ENCODE results near the gene PUSL1. TPM values are rescaled to one million over a fixed set of nuclear protein-coding genes. Genes with fewer than 3 reads are reported as not detected.

PUSL1 gene
- total and polyA plus RNA-seq, 2 of the 13 experiments (the other 11 are each of a cell fraction or from before 2014, with no cell fraction given), result 8.3 to 22.2 TPM

DNA sequence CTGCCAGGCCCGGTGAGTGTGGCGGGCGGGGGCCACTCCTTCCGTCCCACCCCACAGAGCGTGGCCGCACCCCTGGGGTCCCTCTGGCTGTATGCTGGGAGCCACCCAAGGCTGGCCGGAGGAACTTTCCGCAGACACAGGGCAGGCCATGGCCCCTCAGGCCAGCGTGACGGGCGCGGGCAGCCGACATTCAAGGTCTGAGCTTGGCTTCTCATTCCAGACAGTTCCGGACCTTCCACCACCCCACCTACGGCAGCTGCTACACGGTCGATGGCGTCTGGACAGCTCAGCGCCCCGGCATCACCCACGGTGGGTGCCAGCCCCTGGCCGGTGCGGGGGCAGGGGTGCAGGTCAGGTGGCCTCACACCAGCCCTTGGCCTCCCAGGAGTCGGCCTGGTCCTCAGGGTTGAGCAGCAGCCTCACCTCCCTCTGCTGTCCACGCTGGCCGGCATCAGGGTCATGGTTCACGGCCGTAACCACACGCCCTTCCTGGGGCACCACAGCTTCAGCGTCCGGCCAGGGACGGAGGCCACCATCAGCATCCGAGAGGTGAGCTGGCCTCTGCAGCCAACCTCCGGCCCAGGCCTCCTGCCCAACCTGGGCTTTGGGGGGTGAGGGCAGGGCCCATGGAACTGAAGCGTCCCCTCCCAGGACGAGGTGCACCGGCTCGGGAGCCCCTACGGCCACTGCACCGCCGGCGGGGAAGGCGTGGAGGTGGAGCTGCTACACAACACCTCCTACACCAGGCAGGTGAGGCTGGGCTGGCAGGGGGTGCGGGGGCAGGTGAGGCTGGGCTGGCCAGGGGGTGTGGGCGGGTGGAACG, 20.9 kb upstream of the PUSL1 start (continued):
- TF ChIP-seq SMAD3 (CRISPR knock-in tag; IDR thresholded peaks at IDR 0.05) (no peak), ZNF629 (CRISPR knock-in tag; conservative IDR thresholded peaks at IDR 0.05) (no peak), CBFB (CRISPR knock-in tag; IDR thresholded peaks at IDR 0.05) (peak; percentile 48; the same call in 1 of the 2 replicates), CBX2 (IDR thresholded peaks at IDR 0.05; ENCODE audit: low read depth, low read length) (no peak), CBX2 (CRISPR knock-in tag; IDR thresholded peaks at IDR 0.05; ENCODE audit: low read depth) (no peak), ZNF124 (CRISPR knock-in tag; IDR thresholded peaks at IDR 0.05) (no peak), RFX5 (IDR thresholded peaks at IDR 0.05; ENCODE audit: low read depth, low read length) (no peak), ZNF274 (CRISPR knock-in tag; IDR thresholded peaks at IDR 0.05) (no peak), AKNA (CRISPR knock-in tag; IDR thresholded peaks at IDR 0.05; ENCODE audit: borderline replicate concordance) (no peak), NR2C2 (CRISPR knock-in tag; IDR thresholded peaks at IDR 0.05; ENCODE audit: borderline replicate concordance) (peak; percentile 96), ZNF598 (CRISPR knock-in tag; IDR thresholded peaks at IDR 0.05; ENCODE audit: borderline replicate concordance) (no peak), LBX2 (CRISPR knock-in tag; IDR thresholded peaks at IDR 0.05; ENCODE audit: borderline replicate concordance) (no peak; the same call in 1 of the 2 replicates), IRF1 (CRISPR knock-in tag; IDR thresholded peaks at IDR 0.05; ENCODE audit: low read depth) (no peak), KMT2B (CRISPR knock-in tag; IDR thresholded peaks at IDR 0.05) (no peak)
- TF ChIP-seq, protein P1, sequence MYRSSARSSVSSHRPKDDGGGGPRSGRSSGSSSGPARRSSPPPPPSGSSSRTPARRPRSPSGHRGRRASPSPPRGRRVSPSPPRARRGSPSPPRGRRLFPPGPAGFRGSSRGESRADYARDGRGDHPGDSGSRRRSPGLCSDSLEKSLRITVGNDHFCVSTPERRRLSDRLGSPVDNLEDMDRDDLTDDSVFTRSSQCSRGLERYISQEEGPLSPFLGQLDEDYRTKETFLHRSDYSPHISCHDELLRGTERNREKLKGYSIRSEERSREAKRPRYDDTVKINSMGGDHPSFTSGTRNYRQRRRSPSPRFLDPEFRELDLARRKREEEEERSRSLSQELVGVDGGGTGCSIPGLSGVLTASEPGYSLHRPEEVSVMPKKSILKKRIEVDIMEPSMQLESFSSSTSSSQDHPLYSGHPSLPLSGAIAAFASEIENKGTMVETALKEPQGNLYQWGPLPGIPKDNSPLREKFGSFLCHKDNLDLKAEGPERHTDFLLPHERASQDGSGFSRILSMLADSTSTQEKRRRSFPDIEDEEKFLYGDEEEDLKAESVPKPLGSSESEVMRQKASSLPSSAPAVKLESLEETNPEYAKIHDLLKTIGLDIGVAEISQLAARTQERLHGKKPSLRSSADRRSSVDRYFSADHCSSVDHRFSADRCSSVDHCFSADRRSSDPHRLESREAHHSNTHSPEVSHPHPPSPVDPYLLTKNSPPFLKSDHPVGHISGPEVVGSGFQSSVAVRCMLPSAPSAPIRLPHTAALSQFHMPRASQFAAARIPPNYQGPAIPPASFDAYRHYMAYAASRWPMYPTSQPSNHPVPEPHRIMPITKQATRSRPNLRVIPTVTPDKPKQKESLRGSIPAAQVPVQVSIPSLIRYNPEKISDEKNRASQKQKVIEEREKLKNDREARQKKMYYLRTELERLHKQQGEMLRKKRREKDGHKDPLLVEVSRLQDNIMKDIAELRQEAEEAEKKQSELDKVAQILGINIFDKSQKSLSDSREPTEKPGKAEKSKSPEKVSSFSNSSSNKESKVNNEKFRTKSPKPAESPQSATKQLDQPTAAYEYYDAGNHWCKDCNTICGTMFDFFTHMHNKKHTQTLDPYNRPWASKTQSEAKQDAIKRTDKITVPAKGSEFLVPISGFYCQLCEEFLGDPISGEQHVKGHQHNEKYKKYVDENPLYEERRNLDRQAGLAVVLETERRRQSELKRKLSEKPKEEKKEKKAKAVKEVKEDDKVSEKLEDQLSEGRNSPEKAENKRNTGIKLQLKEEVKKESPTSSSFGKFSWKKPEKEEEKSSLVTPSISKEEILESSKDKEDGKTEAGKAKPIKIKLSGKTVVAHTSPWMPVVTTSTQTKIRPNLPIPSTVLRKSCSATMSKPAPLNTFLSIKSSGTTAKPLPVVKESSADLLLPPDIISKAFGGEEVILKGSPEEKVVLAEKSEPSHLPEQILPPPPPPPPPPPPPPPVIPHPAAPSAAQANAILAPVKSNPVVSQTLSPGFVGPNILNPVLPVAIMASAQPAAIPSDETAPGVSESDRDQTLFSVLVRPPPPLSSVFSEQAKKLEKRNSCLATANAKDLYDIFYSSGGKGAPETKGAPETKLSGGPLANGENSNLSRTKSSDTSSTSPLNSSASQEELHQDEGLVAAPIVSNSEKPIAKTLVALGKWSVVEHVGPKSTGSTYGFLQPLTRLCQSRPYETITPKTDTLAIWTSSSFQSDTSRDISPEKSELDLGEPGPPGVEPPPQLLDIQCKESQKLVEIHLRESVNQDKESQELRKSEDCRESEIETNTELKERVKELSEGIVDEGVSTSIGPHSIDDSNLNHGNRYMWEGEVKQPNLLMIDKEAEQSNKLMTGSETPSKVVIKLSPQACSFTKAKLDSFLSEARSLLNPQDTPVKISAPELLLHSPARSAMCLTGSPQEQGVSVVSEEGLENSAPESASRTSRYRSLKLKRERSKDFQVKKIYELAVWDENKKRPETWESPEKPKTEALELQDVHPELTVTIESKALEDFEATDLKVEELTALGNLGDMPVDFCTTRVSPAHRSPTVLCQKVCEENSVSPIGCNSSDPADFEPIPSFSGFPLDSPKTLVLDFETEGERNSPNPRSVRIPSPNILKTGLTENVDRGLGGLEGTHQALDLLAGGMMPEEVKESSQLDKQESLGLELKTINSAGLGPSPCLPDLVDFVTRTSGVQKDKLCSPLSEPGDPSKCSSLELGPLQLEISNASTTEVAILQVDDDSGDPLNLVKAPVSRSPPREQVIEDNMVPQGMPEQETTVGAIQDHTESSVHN (CRISPR knock-in tag; IDR thresholded peaks at IDR 0.05), result peak; percentile 92; the same call in 1 of the 2 replicates

Data from HepG2 (cell line).